Neural progenitor cell (in vitro differentiated cells): Measurements from ENCODE around the gene NAGK. TPM values are rescaled to one million over a fixed set of nuclear protein-coding genes. Genes with fewer than 3 reads are reported as not detected.

ENCODE experiments used
- DNase-seq: peaks from one replicate; pipeline ENCODE4 v3.0.0-alpha.2; 2016; ENCODE audit warnings: low spot score
- H2AFZ ChIP-seq: fragments of 200-600 bp; sonication (generic); replicated peaks from 2 replicates; pipeline ENCODE4 v1.6.1; 2016; ENCODE audit warnings: antibody characterized with exemption
- H3F3A ChIP-seq: fragments of 200-600 bp; sonication (generic); 2 replicates; pipeline ENCODE4 v1.6.1; 2016; ENCODE audit warnings: antibody characterized with exemption, low read depth
- H3K27ac ChIP-seq: fragments of 200-600 bp; sonication (generic); 2 replicates; pipeline ENCODE4 v1.5.1; 2016; ENCODE audit warnings: mild to moderate bottlenecking
- H3K27me3 ChIP-seq: fragments of 200-600 bp; sonication (generic); 2 replicates; pipeline ENCODE4 v1.6.1; 2016; ENCODE audit warnings: mild to moderate bottlenecking, moderate library complexity
- H3K36me3 ChIP-seq: fragments of 200-600 bp; sonication (generic); 2 replicates; pipeline ENCODE4 v1.5.1; 2016
- H3K4me1 ChIP-seq: fragments of 200-600 bp; sonication (generic); 2 replicates; pipeline ENCODE4 v1.6.1; 2016; ENCODE audit warnings: mixed run types
- H3K4me2 ChIP-seq: fragments of 200-600 bp; sonication (generic); 2 replicates; pipeline ENCODE4 v1.6.1; 2016
- H3K4me3 ChIP-seq: fragments of 200-600 bp; sonication (generic); 2 replicates; pipeline ENCODE4 v1.5.1; 2016
- H3K79me2 ChIP-seq: fragments of 200-600 bp; sonication (generic); 2 replicates; pipeline ENCODE4 v1.6.1; 2016; ENCODE audit warnings: low read depth
- H3K9ac ChIP-seq: fragments of 200-600 bp; sonication (generic); 2 replicates; pipeline ENCODE4 v1.6.1; 2016
- H3K9me3 ChIP-seq: fragments of 200-600 bp; sonication (generic); 2 replicates; pipeline ENCODE4 v1.5.1; 2016; ENCODE audit warnings: low read depth
- H4K20me1 ChIP-seq: fragments of 200-600 bp; sonication (generic); 2 replicates; pipeline ENCODE4 v1.6.1; 2016; ENCODE audit warnings: low read depth
- H3K27ac Mint-ChIP-seq: 3 replicates; pipeline ENCODE4 v1.8.0; 2021; ENCODE audit warnings: mixed read lengths
- H3K27me3 Mint-ChIP-seq: 2 replicates; pipeline ENCODE4 v1.8.0; 2022; ENCODE audit warnings: low read depth, mild to moderate bottlenecking, inconsistent platforms, moderate library complexity, mixed read lengths; ENCODE audit not compliant: insufficient read depth
- H3K36me3 Mint-ChIP-seq: 3 replicates; pipeline ENCODE4 v1.8.0; 2021; ENCODE audit warnings: mixed read lengths
- H3K4me1 Mint-ChIP-seq: 3 replicates; pipeline ENCODE4 v1.8.0; 2021; ENCODE audit warnings: mixed read lengths
- H3K4me3 Mint-ChIP-seq: 3 replicates; pipeline ENCODE4 v1.8.0; 2021; ENCODE audit warnings: mild to moderate bottlenecking, moderate library complexity, mixed read lengths
- H3K9me3 Mint-ChIP-seq: 3 replicates; pipeline ENCODE4 v1.8.0; 2020; ENCODE audit warnings: mixed read lengths
- CTCF ChIP-seq: fragments of 200-600 bp; sonication (generic); IDR thresholded peaks from 2 replicates; pipeline ENCODE4 v1.5.1; 2017; ENCODE audit warnings: antibody characterized with exemption, mild to moderate bottlenecking
- EZH2 ChIP-seq: fragments of 200-600 bp; sonication (generic); IDR thresholded peaks from 2 replicates; pipeline ENCODE4 v1.6.1; 2017; ENCODE audit warnings: antibody characterized with exemption, mild to moderate bottlenecking, moderate library complexity
- EZH2phosphoT487 ChIP-seq: fragments of 200-600 bp; sonication (generic); IDR thresholded peaks from 2 replicates; pipeline ENCODE4 v1.6.1; 2017; ENCODE audit warnings: antibody characterized with exemption
- total RNA-seq: library from RNA; depleted of rRNA; stranded (reverse); fragments of >200 nt; gene quantifications from 2 replicates; pipeline ENCODE4 v1.2.3, GENCODE V29; 2015; ENCODE audit warnings: low replicate concordance

NAGK gene
- total RNA-seq, 1 donor from 2014 or later: 18.4 TPM

GRCh38 chr2:71042287-71042686 lies 26.2 kb upstream of the NAGK start:
- peaks cover 10% of the 10 kb centered on the region for H3K4me1 Mint-ChIP-seq
- Histone ChIP-seq H2AFZ (no peak overlapping the region), H3K9ac (no peak overlapping the region), H3K4me2 (no peak overlapping the region), H3K27me3 (peaks cover 43% of the 10 kb centered on the region), H3K4me1 (no peaks in the 10 kb centered on the region), H3K79me2 (no peaks in the 10 kb centered on the region), H3K27ac (no peak overlapping the region), H4K20me1 (no peaks in the 10 kb centered on the region), H3K4me3 (no peak overlapping the region), H3K9me3 (no peaks in the 10 kb centered on the region), H3K36me3 (no peaks in the 10 kb centered on the region), H3F3A (no peaks in the 10 kb centered on the region)
- H3K4me3 Mint-ChIP-seq: no peak overlapping the region
- no peak overlapping the region for H3K27ac Mint-ChIP-seq
- no peak for DNase-seq
- no peaks in the 10 kb centered on the region for H3K9me3 Mint-ChIP-seq
- TF ChIP-seq EZH2phosphoT487: no peak
- TF ChIP-seq CTCF: no peak
- TF ChIP-seq EZH2: no peak
- H3K27me3 Mint-ChIP-seq: peaks cover 5% of the 10 kb centered on the region
- H3K36me3 Mint-ChIP-seq: no peaks in the 10 kb centered on the region

GRCh38 chr2:71043531-71044407 lies 24.7 kb upstream of the NAGK start:
- Mint-ChIP-seq H3K36me3 (no peaks in the 10 kb centered on the region), H3K27me3 (peaks cover 5% of the 10 kb centered on the region), H3K4me3 (no peak overlapping the region), H3K4me1 (peaks cover 22% of the 10 kb centered on the region), H3K27ac (no peak overlapping the region), H3K9me3 (no peaks in the 10 kb centered on the region)
- no peak for DNase-seq
- Histone ChIP-seq H3K27ac (no peak overlapping the region), H2AFZ (no peak overlapping the region), H3F3A (no peaks in the 10 kb centered on the region), H4K20me1 (no peaks in the 10 kb centered on the region), H3K4me2 (no peak overlapping the region), H3K4me3 (no peak overlapping the region), H3K79me2 (no peaks in the 10 kb centered on the region), H3K27me3 (peaks cover 41% of the 10 kb centered on the region), H3K36me3 (no peaks in the 10 kb centered on the region), H3K9me3 (no peaks in the 10 kb centered on the region), H3K9ac (no peak overlapping the region), H3K4me1 (no peaks in the 10 kb centered on the region)
- TF ChIP-seq EZH2phosphoT487: no peak

GRCh38 chr2:71045151-71045550 lies 23.3 kb upstream of the NAGK start:
- Histone ChIP-seq H3K27me3 (peaks cover 39% of the 10 kb centered on the region), H3K79me2 (no peaks in the 10 kb centered on the region), H3K9ac (no peak overlapping the region), H3K27ac (no peak overlapping the region), H3K4me1 (no peaks in the 10 kb centered on the region), H3K4me2 (no peak overlapping the region), H3K4me3 (no peak overlapping the region), H3F3A (no peaks in the 10 kb centered on the region), H3K36me3 (no peaks in the 10 kb centered on the region), H2AFZ (no peak overlapping the region), H4K20me1 (no peaks in the 10 kb centered on the region), H3K9me3 (no peaks in the 10 kb centered on the region)
- no peak for DNase-seq
- peaks cover 6% of the 10 kb centered on the region for H3K27me3 Mint-ChIP-seq
- H3K27ac Mint-ChIP-seq: no peak overlapping the region
- no peaks in the 10 kb centered on the region for H3K9me3 Mint-ChIP-seq
- no peak overlapping the region for H3K4me3 Mint-ChIP-seq
- peaks cover 22% of the 10 kb centered on the region for H3K4me1 Mint-ChIP-seq
- no peaks in the 10 kb centered on the region for H3K36me3 Mint-ChIP-seq
- TF ChIP-seq CTCF (no peak), EZH2phosphoT487 (no peak), EZH2 (no peak)
